GM19395 (cell line): ENCODE results near the gene PKD1L1.

Source experiments
- ATAC-seq: cut with Tn5 transposase; IDR thresholded peaks from one replicate; pipeline ENCODE4 v1.9.1; 2021; ENCODE audit warnings: mild to moderate bottlenecking, moderate library complexity; ENCODE audit not compliant: unreplicated experiment

Gene PKD1L1

DNA sequence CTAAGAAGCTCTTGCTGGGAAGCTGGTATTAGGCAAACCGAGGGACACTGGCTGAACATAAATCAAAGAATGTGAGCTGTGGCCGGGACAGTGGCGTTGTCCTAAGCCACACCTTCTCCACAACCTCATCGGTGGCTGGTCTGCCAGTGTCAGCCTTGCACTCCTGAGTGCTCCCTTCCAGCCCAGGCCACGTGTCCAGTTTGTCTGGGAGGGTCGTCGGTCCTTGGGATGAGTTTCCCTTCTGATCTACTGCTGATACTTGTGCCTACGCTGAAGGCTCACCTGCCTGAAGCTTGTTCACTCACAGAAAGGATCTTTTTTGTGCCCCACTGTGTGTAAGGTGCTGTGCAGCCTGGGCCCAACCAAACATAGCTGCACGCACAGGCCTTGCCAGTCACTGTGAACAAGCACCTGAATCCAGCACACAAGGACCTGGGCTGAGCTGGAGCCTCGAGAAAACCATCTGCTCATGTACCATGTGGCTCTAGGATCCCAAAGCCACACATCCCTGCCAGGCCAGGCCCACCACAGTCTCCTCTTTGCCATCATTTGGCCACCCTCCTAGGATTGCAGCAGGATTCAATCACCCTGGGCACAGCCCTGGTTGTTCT, 116.1 kb downstream of the PKD1L1 start:
- ATAC-seq, result no peak

DNA sequence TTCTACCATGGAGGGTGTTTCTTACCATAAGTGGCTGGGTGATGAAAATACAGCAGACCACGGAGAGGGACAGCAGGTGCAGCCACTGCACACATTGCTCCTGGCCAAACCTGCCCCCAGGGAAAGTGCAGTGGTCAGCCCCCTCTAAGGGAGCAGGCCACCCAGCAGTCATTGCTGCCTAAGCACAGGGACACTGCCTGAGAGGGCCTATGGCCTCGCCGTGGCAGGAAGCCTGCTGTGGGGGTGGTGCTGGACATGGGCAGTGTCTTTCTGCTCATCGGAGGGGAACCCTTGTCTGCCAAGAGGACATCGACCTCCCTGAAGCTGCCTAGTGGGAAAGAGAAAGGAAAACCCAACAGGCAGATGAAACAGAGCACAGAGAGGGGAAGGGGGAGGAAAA, 118.3 kb downstream of the PKD1L1 start:
- no peak for ATAC-seq

- ATAC-seq, result no peak
These were observed 120.4 kb downstream of the PKD1L1 start for GRCh38 chr7:47827871-47828270.

GRCh38 chr7:47827351-47827756, 120.9 kb downstream of the PKD1L1 start:
- ATAC-seq, result no peak

DNA sequence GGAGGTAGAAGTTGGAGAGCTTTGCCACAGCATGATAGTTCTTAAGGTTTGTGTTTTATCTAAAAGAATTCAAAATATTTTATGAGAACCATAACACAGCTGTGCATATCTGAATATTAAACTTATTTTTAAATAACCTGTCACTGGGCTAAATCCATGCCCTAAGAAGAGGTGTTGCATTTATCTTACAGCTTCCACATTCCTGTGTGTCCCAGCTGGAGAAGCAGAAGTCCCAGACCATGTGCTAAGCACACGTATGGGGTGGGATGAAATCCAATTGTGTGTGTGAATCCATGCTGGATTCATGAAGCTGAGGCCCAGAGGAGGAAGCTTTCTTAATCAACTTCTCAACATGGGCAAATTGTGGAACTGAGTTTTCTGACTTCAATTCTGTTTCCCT, 121.5 kb downstream of the PKD1L1 start:
- ATAC-seq, result no peak

DNA sequence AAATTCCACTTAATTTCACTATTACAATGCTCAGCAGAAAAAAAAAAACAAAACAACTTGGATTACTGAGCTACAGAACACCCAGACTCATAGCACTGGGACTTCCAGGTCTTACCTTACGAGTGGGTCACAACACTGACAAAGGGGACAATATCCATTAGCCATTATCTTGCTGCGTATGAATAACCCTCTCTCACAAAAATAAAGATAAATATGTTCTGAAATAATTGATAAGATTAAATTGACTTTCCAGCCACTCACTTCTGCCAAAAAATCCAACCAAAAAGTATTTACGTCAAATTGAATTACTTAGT, 128.7 kb downstream of the PKD1L1 start:
- peak; percentile 22 for ATAC-seq

- ATAC-seq, result peak; percentile 78
These were observed 129.3 kb downstream of the PKD1L1 start for GRCh38 chr7:47818796-47819606.

DNA sequence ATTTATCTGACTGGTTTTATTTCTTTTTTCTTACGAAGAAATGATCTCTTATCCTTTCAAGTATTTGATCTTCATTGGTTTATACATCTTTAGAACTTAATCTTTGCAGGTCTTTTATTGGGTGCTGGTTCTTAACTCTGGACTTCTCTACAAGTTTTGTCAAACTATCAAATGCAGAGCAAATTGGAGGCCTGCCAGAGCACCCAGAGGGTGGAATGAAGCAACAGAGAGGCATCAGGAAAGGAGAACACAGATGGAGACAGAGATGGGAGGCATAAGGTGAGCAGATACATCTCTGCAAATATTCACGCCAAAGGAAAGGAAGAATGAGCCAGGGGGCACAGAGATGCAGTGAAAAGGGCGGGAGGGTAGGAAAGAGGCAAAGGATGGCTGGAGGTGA, 130.3 kb downstream of the PKD1L1 start:
- ATAC-seq, result no peak

DNA sequence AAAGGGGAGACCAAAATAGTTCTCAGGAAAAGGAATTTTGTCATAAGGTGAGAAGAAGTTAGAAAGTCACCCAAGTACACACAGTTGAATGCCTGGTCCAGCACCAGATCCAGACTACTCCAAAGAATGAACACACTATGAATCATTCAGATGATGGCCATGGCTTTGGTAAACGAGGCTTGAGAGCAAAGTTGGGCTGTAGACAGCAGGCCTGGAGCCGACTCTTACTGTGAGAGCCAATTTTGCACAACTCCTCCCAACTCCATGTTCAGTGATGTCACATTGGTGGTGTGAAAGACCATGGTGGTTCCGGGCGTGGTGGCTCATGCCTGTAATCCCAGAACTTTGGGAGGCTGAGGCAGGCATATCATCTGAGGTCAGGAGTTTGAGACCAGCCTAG, 131.6 kb downstream of the PKD1L1 start:
- no peak for ATAC-seq

- ATAC-seq, result no peak
These were observed 132.4 kb downstream of the PKD1L1 start for GRCh38 chr7:47815867-47816266.

DNA sequence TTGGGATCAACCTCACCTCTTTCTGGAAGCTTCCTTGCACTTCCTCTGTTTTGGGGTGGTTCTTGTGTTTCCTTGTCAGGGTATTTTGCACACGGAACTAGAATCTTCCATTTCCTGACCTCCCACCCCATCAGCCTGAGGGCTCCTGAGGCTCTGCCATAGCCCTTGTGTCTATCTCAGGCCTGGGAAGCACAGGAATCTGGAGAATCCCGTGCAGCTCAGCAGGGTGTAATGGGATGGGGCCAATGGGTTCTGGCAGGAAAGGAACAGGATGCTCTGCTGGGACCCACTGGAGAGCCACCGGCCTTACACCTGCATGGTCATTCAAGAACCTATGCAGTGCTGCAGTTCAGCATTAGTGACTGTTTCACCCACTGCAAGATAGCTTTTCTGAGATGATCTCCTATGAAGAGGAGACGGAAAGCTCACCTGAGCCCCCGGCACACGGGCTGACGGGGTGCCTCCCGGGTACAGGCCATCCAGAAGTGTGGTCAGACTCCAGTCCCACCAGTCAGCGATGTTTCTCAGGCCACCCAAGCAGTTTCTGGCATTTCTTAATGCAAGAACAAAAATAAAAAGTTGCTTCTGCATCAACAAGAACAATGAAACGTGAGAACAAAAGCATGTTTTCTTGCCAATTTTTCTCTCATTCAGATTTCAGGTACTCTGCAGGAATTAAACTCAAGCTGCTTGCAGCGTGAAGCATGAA, 133.2 kb downstream of the PKD1L1 start:
- ATAC-seq, result no peak

DNA sequence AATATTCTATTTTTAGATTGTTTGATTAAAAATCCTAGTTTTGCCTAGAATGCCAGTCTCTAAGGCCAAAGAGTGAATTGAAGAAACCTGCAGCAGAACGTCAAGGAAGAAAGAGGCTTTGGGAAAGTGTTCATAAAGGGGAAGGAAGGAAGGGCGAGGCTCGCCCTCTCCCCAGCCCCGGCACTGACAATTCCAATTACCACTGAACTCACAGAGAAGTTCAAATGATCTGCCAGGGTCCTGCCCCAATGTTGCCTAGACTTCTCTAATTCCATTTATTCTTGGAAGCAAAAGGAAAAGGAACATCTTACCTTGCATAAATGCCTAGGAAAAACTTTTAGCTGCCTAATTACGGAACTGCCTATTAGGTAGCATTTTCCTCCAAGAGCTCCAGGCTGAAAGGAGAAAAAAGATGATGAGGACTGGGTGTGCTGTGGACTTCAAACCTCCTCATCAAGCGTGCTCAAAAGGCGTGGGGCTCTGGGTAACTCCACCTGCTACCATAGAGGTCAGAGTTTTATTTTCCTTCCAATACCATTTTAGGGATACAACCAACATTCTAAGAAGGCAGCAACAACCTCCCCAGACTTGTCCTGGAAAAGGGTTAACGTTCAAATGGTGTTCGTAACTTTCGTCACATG, 134.5 kb downstream of the PKD1L1 start:
- no peak for ATAC-seq

GRCh38 chr7:47812429-47813136, 135.7 kb downstream of the PKD1L1 start:
- ATAC-seq, result no peak

DNA sequence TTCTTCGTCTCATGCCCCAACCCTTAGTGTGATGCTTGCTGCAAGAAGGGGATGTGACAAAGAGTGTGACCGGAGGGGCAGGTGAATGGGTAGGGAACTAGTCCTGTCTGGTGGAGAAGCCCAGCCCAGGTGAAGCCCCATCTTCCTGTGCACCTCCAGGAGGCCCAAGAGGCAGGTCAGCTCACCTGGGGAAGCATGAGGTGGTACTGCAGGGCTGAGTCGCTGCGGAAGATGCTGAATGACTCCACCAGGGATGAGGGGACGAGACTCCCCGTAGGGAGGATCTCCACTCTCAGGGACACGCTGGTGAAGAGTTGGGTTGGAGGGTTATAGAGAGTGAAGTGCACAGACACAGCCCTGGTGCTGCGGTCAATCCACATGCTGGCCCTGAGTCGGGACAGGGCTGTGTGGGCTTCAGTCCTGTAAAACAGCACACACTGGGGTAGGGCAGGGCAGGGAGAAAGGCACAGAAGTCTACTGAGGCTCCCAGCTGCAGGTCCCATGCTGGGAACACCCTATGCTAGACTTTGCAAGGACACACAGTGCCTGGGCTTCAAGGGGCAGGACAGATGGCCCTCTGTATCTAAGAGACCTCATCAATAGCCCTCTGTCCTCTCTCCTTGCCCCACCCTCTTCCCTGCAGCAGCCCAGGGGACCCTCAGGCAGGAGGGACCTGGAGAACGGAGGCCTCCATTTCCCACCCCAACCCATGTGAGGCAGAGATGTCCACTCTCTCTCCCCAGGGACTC, 136.5 kb downstream of the PKD1L1 start:
- no peak for ATAC-seq

DNA sequence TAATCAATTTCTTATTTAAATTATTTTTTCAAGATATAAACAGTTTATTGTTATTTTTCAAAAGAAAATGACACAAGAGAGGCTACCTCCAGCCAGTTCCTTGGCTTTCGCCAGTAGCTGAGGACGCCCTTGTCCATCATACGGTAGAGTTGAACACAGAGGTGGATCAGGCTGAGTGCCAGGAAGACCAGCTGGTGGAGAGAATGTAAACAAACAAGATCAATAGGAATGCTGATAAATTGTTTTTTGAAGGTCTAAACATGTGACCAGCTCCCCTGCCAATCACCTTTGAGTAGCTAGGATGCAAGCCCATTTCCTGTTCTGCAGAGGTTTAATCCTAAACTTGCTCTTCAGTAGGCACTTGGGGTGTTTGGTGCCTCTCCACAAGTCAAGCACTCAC, 138.9 kb downstream of the PKD1L1 start:
- ATAC-seq, result no peak

DNA sequence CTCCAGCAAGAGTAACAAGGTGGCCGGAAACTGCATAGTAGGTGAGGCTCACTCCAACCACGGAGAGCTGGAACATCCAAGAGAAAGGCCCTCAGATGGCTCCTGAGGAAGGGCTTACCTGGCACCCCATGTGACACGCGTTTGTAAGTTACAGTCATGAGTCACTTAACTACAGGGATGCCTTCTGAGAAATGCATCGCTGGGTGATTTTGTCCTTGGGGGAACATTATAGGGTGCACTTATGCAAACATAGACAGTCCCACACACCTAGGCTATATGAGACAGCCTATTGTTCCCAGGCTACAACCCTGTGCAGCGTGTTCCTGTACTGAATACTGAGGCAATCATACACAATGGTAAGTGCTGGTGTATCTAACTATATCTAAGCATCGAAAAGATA, 139.9 kb downstream of the PKD1L1 start:
- no peak for ATAC-seq

DNA sequence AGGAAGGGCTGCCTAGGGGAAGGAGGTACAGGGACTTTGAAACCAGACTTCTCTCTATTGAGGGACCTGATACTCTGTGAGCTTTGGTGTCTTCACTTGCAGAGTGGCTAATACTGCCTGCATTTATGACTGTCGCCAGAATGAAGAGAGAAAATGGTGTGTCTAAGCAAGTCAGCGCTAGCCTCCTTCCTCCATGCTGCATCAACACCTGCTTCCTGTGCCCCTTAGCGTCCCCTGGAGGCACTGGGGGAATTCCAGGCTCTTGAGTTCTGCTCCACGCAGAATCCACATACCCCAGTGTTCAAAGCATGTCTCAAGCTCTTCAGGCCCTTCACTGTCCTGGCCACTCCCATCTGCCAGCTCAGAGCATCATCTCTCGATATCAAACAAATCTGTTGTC, 140.5 kb downstream of the PKD1L1 start:
- no peak for ATAC-seq

DNA sequence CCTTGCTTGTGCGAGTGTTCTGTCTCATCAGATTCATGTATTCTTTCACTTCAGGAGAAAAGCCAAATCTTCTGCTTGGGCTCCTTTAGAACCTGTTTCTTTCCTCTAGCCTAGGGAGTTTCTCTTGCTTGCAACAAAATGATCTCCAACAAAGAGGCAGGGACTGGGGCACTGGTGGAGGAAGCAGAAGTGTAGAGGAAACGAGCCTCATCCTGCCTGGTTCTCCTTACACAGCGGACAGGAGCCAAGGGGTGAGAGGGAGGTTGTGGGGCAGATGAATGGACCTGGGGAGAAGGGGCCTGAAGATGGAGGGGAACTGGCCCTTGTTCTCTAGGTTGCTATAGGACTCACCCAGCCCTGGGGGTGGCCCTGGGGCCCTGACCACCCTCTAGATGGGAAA, 141.1 kb downstream of the PKD1L1 start:
- ATAC-seq, result no peak

GRCh38 chr7:47806701-47807103, 141.6 kb downstream of the PKD1L1 start:
- no peak for ATAC-seq

GRCh38 chr7:47804767-47805545, 143.3 kb downstream of the PKD1L1 start:
- ATAC-seq, result no peak
